Neural progenitor cell (in vitro differentiated cells): ENCODE data around the gene CCL4L2.
"Not testable (repeated sequence)": the region's sequence is repeated elsewhere in the genome, so short reads cannot be mapped to it uniquely, and the experiment has no call there.

Experiments used
- EZH2 ChIP-seq: fragments of 200-600 bp; sonication (generic); IDR thresholded peaks from 2 replicates; pipeline ENCODE4 v1.6.1; 2017; ENCODE audit warnings: antibody characterized with exemption, mild to moderate bottlenecking, moderate library complexity
- TF ChIP-seq, protein P1 (sequence below): fragments of 200-600 bp; sonication (generic); IDR thresholded peaks from 2 replicates; pipeline ENCODE4 v1.5.1; 2017; ENCODE audit warnings: antibody characterized with exemption, mild to moderate bottlenecking

DNA sequence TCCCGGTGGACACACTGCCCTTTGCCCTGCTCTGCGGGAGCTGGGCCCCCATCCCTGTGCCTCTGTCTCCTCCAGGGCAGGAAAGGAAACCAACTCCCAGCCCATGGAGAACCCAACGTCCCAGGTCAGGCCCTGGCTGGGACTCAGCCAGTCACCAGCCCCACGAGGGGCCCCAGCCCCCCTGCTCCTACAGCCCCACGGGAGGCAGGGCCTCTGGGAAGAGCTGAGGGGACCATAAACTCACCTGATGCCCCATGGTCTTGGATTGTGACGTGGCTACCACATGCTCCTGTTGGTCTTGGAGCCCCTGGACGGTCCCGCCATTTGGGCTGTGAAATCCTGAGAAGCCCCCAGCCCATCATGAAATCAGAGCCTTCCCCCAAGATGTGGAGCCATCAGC, 42.0 kb upstream of the CCL4L2 start:
- TF ChIP-seq, protein P1, sequence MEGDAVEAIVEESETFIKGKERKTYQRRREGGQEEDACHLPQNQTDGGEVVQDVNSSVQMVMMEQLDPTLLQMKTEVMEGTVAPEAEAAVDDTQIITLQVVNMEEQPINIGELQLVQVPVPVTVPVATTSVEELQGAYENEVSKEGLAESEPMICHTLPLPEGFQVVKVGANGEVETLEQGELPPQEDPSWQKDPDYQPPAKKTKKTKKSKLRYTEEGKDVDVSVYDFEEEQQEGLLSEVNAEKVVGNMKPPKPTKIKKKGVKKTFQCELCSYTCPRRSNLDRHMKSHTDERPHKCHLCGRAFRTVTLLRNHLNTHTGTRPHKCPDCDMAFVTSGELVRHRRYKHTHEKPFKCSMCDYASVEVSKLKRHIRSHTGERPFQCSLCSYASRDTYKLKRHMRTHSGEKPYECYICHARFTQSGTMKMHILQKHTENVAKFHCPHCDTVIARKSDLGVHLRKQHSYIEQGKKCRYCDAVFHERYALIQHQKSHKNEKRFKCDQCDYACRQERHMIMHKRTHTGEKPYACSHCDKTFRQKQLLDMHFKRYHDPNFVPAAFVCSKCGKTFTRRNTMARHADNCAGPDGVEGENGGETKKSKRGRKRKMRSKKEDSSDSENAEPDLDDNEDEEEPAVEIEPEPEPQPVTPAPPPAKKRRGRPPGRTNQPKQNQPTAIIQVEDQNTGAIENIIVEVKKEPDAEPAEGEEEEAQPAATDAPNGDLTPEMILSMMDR, result not testable (repeated sequence)
- TF ChIP-seq EZH2, result not testable (repeated sequence)
